Inferior parietal cortex (tissue), 1 donor: Measurements from ENCODE around the gene CLIP2.
"Not testable (repeated sequence)": the region's sequence is repeated elsewhere in the genome, so short reads cannot be mapped to it uniquely, and the experiment has no call there.

Experiments
- DNase-seq: peaks from one replicate; pipeline ENCODE4 v3.0.0-alpha.2; 2016; ENCODE audit errors: extremely low spot score

The CLIP2 gene

GRCh38 chr7:74332373-74333176, 43.4 kb downstream of the CLIP2 start:
- no peak for DNase-seq

GRCh38 chr7:74334030-74334429, 44.8 kb downstream of the CLIP2 start:
- DNase-seq, result no peak

- DNase-seq, result no peak
Measured at GRCh38 chr7:74337926-74338325, 48.7 kb downstream of the CLIP2 start.

- no peak for DNase-seq
Measured at GRCh38 chr7:74338366-74339108, 49.3 kb downstream of the CLIP2 start.

- DNase-seq, result not testable (repeated sequence)
Measured at GRCh38 chr7:74339648-74340047, 50.4 kb downstream of the CLIP2 start.

GRCh38 chr7:74343281-74344131, 54.3 kb downstream of the CLIP2 start:
- DNase-seq, result no peak

GRCh38 chr7:74344132-74344496, 54.9 kb downstream of the CLIP2 start:
- DNase-seq, result no peak

- DNase-seq, result no peak
Measured at GRCh38 chr7:74344786-74345185, 55.6 kb downstream of the CLIP2 start.

- no peak for DNase-seq
Measured at GRCh38 chr7:74345970-74346369, 56.8 kb downstream of the CLIP2 start.

- no peak for DNase-seq
Measured at GRCh38 chr7:74349621-74350020, 60.4 kb downstream of the CLIP2 start.

- no peak for DNase-seq
Measured at GRCh38 chr7:74350751-74351150, 61.5 kb downstream of the CLIP2 start.

GRCh38 chr7:74351836-74352235, 62.6 kb downstream of the CLIP2 start:
- DNase-seq, result no peak

GRCh38 chr7:74352551-74353138, 63.4 kb downstream of the CLIP2 start:
- not testable (repeated sequence) for DNase-seq

GRCh38 chr7:74354009-74354408, 64.8 kb downstream of the CLIP2 start:
- no peak for DNase-seq

GRCh38 chr7:74355091-74355490, 65.9 kb downstream of the CLIP2 start:
- DNase-seq, result no peak

- DNase-seq, result no peak
Measured at GRCh38 chr7:74356589-74357315, 67.5 kb downstream of the CLIP2 start.

GRCh38 chr7:74360008-74360407, 70.8 kb downstream of the CLIP2 start:
- DNase-seq, result no peak

- no peak for DNase-seq
Measured at GRCh38 chr7:74362266-74362665, 73.1 kb downstream of the CLIP2 start.

- no peak for DNase-seq
Measured at GRCh38 chr7:74364061-74364460, 74.9 kb downstream of the CLIP2 start.

- DNase-seq, result peak; percentile 82
Measured at GRCh38 chr7:74365322-74366022, 76.3 kb downstream of the CLIP2 start.
